SK-N-SH treated with all-trans-retinoic acid at 6 μM for 48 hours (cell line): Measurements from ENCODE around the gene CSH1.

Experiments used
- ATAC-seq: fragments of 200-7000 bp; cut with Tn5 transposase; 3 replicates; pipeline ENCODE4 v1.9.1; 2020; ENCODE audit warnings: mild to moderate bottlenecking, moderate library complexity
- ARNTL ChIP-seq: fragments of 450-650 bp; formaldehyde crosslinking; IDR thresholded peaks from 2 replicates; pipeline ENCODE4 v1.5.0; 2020; ENCODE audit warnings: low read depth, mild to moderate bottlenecking, moderate library complexity, borderline replicate concordance
- CSDC2 ChIP-seq: fragments of 250-450 bp; sonication (Bioruptor Pico); IDR thresholded peaks from 2 replicates; pipeline ENCODE4 v1.5.0; 2020; ENCODE audit warnings: mild to moderate bottlenecking, moderate library complexity
- GLIS3 ChIP-seq: fragments of 250-450 bp; sonication (Bioruptor Pico); IDR thresholded peaks from 2 replicates; pipeline ENCODE4 v1.5.0; 2020; ENCODE audit warnings: mild to moderate bottlenecking, moderate library complexity
- ISL1 ChIP-seq: fragments of 250-450 bp; sonication (Bioruptor Pico); IDR thresholded peaks from 2 replicates; pipeline ENCODE4 v2.1.2; 2022; ENCODE audit warnings: mild to moderate bottlenecking, moderate library complexity
- OSR1 ChIP-seq: fragments of 250-450 bp; sonication (Bioruptor Pico); IDR thresholded peaks from 2 replicates; pipeline ENCODE4 v1.8.0; 2022; ENCODE audit warnings: moderate library complexity, mild to moderate bottlenecking, inconsistent platforms
- PPARA ChIP-seq: fragments of 250-450 bp; sonication (Bioruptor Pico); IDR thresholded peaks from 2 replicates; pipeline ENCODE4 v1.5.0; 2020; ENCODE audit warnings: mild to moderate bottlenecking, borderline replicate concordance
- RARB ChIP-seq: fragments of 250-450 bp; sonication (Bioruptor Pico); IDR thresholded peaks from 2 replicates; pipeline ENCODE4 v1.8.0; 2021; ENCODE audit warnings: mild to moderate bottlenecking, moderate library complexity
- SNAI2 ChIP-seq: fragments of 250-450 bp; sonication (Bioruptor Pico); IDR thresholded peaks from 2 replicates; pipeline ENCODE4 v1.5.0; 2020; ENCODE audit warnings: mild to moderate bottlenecking, moderate library complexity
- TOX ChIP-seq: fragments of 250-450 bp; sonication (Bioruptor Pico); IDR thresholded peaks from 2 replicates; pipeline ENCODE4 v1.8.0; 2021; ENCODE audit warnings: mild to moderate bottlenecking, moderate library complexity, borderline replicate concordance
- ZC3H10 ChIP-seq: fragments of 250-450 bp; sonication (Bioruptor Pico); IDR thresholded peaks from 2 replicates; pipeline ENCODE4 v1.5.1; 2021; ENCODE audit warnings: mild to moderate bottlenecking, moderate library complexity
- ZFP3 ChIP-seq: fragments of 250-450 bp; sonication (Bioruptor Pico); IDR thresholded peaks from 2 replicates; pipeline ENCODE4 v1.5.0; 2020; ENCODE audit warnings: mild to moderate bottlenecking, moderate library complexity
- ZFP30 ChIP-seq: fragments of 450-650 bp; formaldehyde crosslinking; IDR thresholded peaks from 2 replicates; pipeline ENCODE4 v1.5.0; 2022; ENCODE audit warnings: mild to moderate bottlenecking, moderate library complexity
- ZNF70 ChIP-seq: fragments of 450-650 bp; formaldehyde crosslinking; IDR thresholded peaks from 2 replicates; pipeline ENCODE4 v1.5.0; 2020; ENCODE audit warnings: mild to moderate bottlenecking, moderate library complexity
- TF ChIP-seq, protein P1 (sequence below): fragments of 250-450 bp; sonication (Bioruptor Pico); IDR thresholded peaks from 2 replicates; pipeline ENCODE4 v1.8.0; 2020; ENCODE audit warnings: mild to moderate bottlenecking, moderate library complexity, borderline replicate concordance
- TF ChIP-seq, protein P2 (sequence below): fragments of 250-450 bp; sonication (Bioruptor Pico); IDR thresholded peaks from 2 replicates; pipeline ENCODE4 v1.5.1; 2021; ENCODE audit warnings: mild to moderate bottlenecking, moderate library complexity
- TF ChIP-seq, protein P3 (sequence below): fragments of 250-450 bp; sonication (Bioruptor Pico); IDR thresholded peaks from 2 replicates; pipeline ENCODE4 v1.5.0; 2020; ENCODE audit warnings: mild to moderate bottlenecking, moderate library complexity
- TF ChIP-seq, protein P4 (sequence below): fragments of 250-450 bp; sonication (Bioruptor Pico); IDR thresholded peaks from 2 replicates; pipeline ENCODE4 v1.5.1; 2020; ENCODE audit warnings: low read depth, mild to moderate bottlenecking, moderate library complexity

Gene CSH1

DNA sequence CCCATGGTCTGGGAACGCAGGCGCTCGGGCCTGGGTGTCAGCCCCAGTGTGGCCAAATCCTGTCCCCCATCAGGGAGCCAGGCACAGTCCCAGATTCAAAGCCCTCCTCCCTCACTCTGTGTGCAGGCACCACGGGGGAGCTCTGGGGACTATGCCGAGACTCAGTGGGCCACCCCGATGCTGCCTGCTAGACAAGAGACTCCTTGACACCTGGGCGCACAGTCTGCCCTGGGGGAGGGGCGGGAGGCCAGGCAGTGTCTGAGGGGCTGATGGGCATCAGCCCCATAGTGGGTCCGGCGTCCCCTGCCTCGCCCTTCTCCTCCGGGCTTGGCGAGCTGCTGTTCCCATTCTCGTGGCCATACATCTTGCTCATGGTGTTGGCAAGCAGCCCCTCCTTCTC is 44.2 kb upstream of the CSH1 start:
- no peak for ATAC-seq
- TF ChIP-seq OSR1 (CRISPR knock-in tag), result no peak
- TF ChIP-seq, protein P1, sequence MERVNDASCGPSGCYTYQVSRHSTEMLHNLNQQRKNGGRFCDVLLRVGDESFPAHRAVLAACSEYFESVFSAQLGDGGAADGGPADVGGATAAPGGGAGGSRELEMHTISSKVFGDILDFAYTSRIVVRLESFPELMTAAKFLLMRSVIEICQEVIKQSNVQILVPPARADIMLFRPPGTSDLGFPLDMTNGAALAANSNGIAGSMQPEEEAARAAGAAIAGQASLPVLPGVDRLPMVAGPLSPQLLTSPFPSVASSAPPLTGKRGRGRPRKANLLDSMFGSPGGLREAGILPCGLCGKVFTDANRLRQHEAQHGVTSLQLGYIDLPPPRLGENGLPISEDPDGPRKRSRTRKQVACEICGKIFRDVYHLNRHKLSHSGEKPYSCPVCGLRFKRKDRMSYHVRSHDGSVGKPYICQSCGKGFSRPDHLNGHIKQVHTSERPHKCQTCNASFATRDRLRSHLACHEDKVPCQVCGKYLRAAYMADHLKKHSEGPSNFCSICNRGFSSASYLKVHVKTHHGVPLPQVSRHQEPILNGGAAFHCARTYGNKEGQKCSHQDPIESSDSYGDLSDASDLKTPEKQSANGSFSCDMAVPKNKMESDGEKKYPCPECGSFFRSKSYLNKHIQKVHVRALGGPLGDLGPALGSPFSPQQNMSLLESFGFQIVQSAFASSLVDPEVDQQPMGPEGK (CRISPR knock-in tag), result no peak
- TF ChIP-seq ISL1 (CRISPR knock-in tag), result no peak
- TF ChIP-seq, protein P2, sequence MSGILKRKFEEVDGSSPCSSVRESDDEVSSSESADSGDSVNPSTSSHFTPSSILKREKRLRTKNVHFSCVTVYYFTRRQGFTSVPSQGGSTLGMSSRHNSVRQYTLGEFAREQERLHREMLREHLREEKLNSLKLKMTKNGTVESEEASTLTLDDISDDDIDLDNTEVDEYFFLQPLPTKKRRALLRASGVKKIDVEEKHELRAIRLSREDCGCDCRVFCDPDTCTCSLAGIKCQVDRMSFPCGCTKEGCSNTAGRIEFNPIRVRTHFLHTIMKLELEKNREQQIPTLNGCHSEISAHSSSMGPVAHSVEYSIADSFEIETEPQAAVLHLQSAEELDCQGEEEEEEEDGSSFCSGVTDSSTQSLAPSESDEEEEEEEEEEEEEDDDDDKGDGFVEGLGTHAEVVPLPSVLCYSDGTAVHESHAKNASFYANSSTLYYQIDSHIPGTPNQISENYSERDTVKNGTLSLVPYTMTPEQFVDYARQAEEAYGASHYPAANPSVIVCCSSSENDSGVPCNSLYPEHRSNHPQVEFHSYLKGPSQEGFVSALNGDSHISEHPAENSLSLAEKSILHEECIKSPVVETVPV (CRISPR knock-in tag), result no peak
- no peak for TF ChIP-seq ZC3H10 (CRISPR knock-in tag)
- no peak for TF ChIP-seq ZFP3
- no peak for TF ChIP-seq CSDC2
- TF ChIP-seq ZFP30 (CRISPR knock-in tag), result no peak
- TF ChIP-seq, protein P3, sequence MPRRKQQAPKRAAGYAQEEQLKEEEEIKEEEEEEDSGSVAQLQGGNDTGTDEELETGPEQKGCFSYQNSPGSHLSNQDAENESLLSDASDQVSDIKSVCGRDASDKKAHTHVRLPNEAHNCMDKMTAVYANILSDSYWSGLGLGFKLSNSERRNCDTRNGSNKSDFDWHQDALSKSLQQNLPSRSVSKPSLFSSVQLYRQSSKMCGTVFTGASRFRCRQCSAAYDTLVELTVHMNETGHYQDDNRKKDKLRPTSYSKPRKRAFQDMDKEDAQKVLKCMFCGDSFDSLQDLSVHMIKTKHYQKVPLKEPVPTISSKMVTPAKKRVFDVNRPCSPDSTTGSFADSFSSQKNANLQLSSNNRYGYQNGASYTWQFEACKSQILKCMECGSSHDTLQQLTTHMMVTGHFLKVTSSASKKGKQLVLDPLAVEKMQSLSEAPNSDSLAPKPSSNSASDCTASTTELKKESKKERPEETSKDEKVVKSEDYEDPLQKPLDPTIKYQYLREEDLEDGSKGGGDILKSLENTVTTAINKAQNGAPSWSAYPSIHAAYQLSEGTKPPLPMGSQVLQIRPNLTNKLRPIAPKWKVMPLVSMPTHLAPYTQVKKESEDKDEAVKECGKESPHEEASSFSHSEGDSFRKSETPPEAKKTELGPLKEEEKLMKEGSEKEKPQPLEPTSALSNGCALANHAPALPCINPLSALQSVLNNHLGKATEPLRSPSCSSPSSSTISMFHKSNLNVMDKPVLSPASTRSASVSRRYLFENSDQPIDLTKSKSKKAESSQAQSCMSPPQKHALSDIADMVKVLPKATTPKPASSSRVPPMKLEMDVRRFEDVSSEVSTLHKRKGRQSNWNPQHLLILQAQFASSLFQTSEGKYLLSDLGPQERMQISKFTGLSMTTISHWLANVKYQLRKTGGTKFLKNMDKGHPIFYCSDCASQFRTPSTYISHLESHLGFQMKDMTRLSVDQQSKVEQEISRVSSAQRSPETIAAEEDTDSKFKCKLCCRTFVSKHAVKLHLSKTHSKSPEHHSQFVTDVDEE (CRISPR knock-in tag), result no peak
- TF ChIP-seq, all 23 proteins: peak for 0

DNA sequence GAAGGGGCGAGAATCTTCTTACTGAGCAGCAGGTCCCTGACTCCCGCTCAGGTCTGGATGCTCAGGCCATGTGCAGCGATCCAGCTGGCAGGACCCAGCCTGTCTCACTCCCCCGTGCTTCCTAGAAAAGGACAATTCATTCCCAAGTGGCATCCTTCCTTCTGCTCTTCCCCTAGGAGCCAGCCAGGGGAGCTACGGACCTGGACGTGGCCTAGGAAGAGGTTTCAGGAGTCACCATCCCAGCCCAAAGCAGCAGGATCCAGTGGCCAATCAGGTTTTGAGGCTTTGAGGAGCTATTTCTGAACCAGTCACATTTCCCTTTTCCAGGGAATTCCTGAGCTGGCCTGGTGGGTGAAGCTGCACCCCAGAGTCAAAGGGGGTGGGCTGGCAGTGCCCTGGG is 43.5 kb upstream of the CSH1 start:
- TF ChIP-seq, protein P3 (CRISPR knock-in tag), result no peak
- TF ChIP-seq, protein P2 (CRISPR knock-in tag), result no peak
- TF ChIP-seq, protein P4, sequence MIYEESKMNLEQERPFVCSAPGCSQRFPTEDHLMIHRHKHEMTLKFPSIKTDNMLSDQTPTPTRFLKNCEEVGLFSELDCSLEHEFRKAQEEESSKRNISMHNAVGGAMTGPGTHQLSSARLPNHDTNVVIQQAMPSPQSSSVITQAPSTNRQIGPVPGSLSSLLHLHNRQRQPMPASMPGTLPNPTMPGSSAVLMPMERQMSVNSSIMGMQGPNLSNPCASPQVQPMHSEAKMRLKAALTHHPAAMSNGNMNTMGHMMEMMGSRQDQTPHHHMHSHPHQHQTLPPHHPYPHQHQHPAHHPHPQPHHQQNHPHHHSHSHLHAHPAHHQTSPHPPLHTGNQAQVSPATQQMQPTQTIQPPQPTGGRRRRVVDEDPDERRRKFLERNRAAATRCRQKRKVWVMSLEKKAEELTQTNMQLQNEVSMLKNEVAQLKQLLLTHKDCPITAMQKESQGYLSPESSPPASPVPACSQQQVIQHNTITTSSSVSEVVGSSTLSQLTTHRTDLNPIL, result no peak
- TF ChIP-seq ZNF70 (CRISPR knock-in tag) (no peak), SNAI2 (CRISPR knock-in tag) (no peak), CSDC2 (no peak)
- no peak; the same call in 2 of the 3 replicates for ATAC-seq

DNA sequence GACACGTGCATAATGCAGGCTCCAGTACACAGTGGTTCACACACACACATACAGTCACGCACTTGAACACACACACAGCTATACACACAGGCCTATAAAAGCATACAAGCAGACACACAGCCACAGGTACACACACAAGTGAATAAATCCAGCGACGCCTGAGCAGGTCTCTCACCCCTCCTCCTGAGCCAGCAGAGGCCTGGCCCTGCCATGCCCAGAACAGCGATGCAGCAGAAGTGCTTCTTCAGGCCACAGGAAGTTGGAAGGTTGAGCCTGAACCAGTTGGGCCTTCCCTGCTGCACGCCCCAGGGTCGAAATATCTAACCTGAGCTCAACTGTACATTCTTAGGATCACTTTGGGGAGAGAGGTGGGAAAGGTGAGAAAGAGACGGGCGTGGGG is 43.0 kb upstream of the CSH1 start:
- TF ChIP-seq TOX (CRISPR knock-in tag), result no peak
- TF ChIP-seq GLIS3 (CRISPR knock-in tag), result no peak
- no peak for TF ChIP-seq ZC3H10 (CRISPR knock-in tag)
- TF ChIP-seq PPARA, result no peak
- TF ChIP-seq, protein P1 (CRISPR knock-in tag), result no peak
- no peak for TF ChIP-seq ZFP30 (CRISPR knock-in tag)
- TF ChIP-seq OSR1 (CRISPR knock-in tag), result no peak
- TF ChIP-seq CSDC2, result no peak
- TF ChIP-seq ARNTL (CRISPR knock-in tag), result no peak
- TF ChIP-seq, protein P3 (CRISPR knock-in tag), result no peak
- TF ChIP-seq RARB, result no peak
- no peak for TF ChIP-seq ZFP3
- TF ChIP-seq, all 23 proteins: peak for 0
- ATAC-seq, result no peak; the same call in 2 of the 3 replicates
